Fibroblast of mammary gland (primary cell): ENCODE data around the gene SEC24A.

Experiments
- DNase-seq: peaks from one replicate; pipeline ENCODE4 v3.0.0-alpha.2; 2010; ENCODE audit warnings: low read depth
- H3K4me3 ChIP-seq: 2 replicates; pipeline ENCODE4 v1.5.1; 2011; ENCODE audit warnings: low read depth, mild to moderate bottlenecking, low read length, moderate library complexity; ENCODE audit not compliant: control insufficient read depth
- TF ChIP-seq, protein P1 (sequence below): conservative IDR thresholded peaks from 2 replicates; pipeline ENCODE4 v1.5.1; 2011; ENCODE audit warnings: low read depth, low read length, inconsistent platforms; ENCODE audit not compliant: control insufficient read depth, insufficient read depth

Gene SEC24A

GRCh38 chr5:134772461-134773125 lies 124.0 kb downstream of the SEC24A start:
- TF ChIP-seq, protein P1, sequence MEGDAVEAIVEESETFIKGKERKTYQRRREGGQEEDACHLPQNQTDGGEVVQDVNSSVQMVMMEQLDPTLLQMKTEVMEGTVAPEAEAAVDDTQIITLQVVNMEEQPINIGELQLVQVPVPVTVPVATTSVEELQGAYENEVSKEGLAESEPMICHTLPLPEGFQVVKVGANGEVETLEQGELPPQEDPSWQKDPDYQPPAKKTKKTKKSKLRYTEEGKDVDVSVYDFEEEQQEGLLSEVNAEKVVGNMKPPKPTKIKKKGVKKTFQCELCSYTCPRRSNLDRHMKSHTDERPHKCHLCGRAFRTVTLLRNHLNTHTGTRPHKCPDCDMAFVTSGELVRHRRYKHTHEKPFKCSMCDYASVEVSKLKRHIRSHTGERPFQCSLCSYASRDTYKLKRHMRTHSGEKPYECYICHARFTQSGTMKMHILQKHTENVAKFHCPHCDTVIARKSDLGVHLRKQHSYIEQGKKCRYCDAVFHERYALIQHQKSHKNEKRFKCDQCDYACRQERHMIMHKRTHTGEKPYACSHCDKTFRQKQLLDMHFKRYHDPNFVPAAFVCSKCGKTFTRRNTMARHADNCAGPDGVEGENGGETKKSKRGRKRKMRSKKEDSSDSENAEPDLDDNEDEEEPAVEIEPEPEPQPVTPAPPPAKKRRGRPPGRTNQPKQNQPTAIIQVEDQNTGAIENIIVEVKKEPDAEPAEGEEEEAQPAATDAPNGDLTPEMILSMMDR, result no peak
- no peak for DNase-seq
- no peak overlapping the region for H3K4me3 ChIP-seq

DNA sequence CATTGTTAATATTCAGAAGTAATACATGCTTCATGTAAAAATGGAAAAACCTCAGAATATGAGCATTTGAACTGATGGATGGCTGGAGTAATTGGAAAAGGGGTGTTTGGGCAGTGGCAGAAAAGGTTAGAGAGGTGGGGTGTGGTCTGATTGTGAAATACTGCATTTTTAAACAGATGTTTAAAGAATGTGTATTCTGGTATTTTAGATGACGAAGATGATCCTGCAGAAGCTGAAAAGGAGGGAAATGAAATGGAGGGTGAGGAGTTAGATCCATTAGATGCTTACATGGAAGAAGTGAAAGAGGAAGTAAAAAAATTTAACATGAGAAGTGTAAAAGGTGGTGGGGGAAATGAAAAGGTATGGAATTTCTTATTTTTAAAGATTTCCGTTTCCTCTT lies 128.8 kb downstream of the SEC24A start:
- DNase-seq, result no peak
- H3K4me3 ChIP-seq, result no peak overlapping the region
- TF ChIP-seq, protein P1, result no peak
